ENCODE results near the gene MAD1L1. TPM values are rescaled to one million over a fixed set of nuclear protein-coding genes. Genes with fewer than 3 reads are reported as not detected.

Gene MAD1L1
- total and polyA plus RNA-seq, 2 of the 13 experiments (the other 11 are each of a cell fraction or from before 2014, with no cell fraction given) = 17.4 to 64.7 TPM

- TF ChIP-seq DRAP1 (CRISPR knock-in tag; IDR thresholded peaks at IDR 0.05) (no peak), ZNF619 (CRISPR knock-in tag; IDR thresholded peaks at IDR 0.05) (no peak), YEATS4 (CRISPR knock-in tag; IDR thresholded peaks at IDR 0.05; ENCODE audit: borderline replicate concordance) (no peak), DPF2 (CRISPR knock-in tag; IDR thresholded peaks at IDR 0.05; ENCODE audit: borderline replicate concordance, low read depth) (no peak), NBN (conservative IDR thresholded peaks at IDR 0.05) (no peak), ZBTB49 (CRISPR knock-in tag; IDR thresholded peaks at IDR 0.05; ENCODE audit: borderline replicate concordance) (no peak), KDM5B (CRISPR knock-in tag; IDR thresholded peaks at IDR 0.05; ENCODE audit: borderline replicate concordance) (no peak), TOE1 (CRISPR knock-in tag; IDR thresholded peaks at IDR 0.05) (no peak), ZFP37 (CRISPR knock-in tag; IDR thresholded peaks at IDR 0.05; ENCODE audit: borderline replicate concordance) (no peak), SAP130 (CRISPR knock-in tag; IDR thresholded peaks at IDR 0.05; ENCODE audit: low read depth) (no peak), ZNF724P (CRISPR knock-in tag; IDR thresholded peaks at IDR 0.05; ENCODE audit: borderline replicate concordance) (no peak), MYPOP (CRISPR knock-in tag; IDR thresholded peaks at IDR 0.05) (no peak), CEBPG (CRISPR knock-in tag; IDR thresholded peaks at IDR 0.05) (no peak)
Observed at GRCh38 chr7:2260820-2261219, 28.1 kb upstream of the MAD1L1 start (continued).

All from HepG2 (cell line).